ENCODE measurements around the gene RBM4B. TPM values are rescaled to one million over a fixed set of nuclear protein-coding genes. Genes with fewer than 3 reads are reported as not detected.
"Not testable (repeated sequence)": the region's sequence is repeated elsewhere in the genome, so short reads cannot be mapped to it uniquely, and the experiment has no call there.

RBM4B gene, protein sequence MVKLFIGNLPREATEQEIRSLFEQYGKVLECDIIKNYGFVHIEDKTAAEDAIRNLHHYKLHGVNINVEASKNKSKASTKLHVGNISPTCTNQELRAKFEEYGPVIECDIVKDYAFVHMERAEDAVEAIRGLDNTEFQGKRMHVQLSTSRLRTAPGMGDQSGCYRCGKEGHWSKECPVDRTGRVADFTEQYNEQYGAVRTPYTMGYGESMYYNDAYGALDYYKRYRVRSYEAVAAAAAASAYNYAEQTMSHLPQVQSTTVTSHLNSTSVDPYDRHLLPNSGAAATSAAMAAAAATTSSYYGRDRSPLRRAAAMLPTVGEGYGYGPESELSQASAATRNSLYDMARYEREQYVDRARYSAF
- 9.5 TPM for total RNA-seq
- long read RNA-seq, partial matches to known transcripts = 0 of 22 reads
- long read RNA-seq, other reads (novel, unspliced or antisense) = 15 of 22 reads

DNA sequence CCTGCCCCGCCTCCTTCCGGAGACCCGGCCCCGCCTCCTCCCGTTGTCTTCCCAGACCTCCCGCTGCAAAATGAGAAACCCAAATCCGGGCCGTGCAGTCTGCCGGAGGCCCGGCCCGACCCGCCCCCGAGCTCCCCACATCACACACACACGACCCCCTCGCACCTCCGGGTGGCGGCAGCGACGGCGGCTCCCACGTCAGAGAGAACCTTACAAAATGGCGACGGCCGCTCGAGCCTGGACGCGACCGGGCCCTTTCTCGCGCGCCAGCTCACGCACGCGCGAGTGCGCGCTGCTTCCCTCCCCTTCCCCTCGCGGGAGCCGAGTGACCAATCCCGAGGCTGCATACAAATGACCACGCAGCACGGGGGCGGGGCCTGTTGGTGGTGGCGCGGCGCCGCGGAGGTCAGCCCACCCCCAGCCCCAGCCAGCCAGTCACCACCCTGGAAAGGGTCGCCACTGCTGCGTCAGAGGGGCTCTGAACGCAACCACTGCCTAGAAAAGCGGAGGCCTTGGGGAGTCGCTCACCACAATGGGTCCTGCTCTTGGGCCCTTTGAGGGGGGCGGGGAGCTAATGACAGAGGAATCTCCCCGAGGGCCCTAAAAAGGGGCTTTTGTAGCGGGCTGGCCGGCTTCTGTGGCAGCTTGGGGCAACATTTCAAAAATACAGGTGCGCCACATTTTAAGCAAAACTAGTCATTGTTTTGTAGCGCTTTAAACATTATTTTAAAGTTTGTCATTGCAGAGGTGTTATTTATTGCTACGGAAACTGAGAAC lies at the start of gene RBM4B:
RBM4B (minus strand) TSS at position 289 of the 777 bp plus-strand sequence. CDS start 808 bp downstream, outside the sequence.
- H3K36me3 ChIP-seq = no peaks in the 10 kb centered on the region
- peak; percentile 98 for ATAC-seq
- no peaks in the 10 kb centered on the region for H3K27me3 ChIP-seq
- TF ChIP-seq, protein P1, sequence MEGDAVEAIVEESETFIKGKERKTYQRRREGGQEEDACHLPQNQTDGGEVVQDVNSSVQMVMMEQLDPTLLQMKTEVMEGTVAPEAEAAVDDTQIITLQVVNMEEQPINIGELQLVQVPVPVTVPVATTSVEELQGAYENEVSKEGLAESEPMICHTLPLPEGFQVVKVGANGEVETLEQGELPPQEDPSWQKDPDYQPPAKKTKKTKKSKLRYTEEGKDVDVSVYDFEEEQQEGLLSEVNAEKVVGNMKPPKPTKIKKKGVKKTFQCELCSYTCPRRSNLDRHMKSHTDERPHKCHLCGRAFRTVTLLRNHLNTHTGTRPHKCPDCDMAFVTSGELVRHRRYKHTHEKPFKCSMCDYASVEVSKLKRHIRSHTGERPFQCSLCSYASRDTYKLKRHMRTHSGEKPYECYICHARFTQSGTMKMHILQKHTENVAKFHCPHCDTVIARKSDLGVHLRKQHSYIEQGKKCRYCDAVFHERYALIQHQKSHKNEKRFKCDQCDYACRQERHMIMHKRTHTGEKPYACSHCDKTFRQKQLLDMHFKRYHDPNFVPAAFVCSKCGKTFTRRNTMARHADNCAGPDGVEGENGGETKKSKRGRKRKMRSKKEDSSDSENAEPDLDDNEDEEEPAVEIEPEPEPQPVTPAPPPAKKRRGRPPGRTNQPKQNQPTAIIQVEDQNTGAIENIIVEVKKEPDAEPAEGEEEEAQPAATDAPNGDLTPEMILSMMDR (IDR thresholded peaks at IDR 0.05) = no peak
- H3K4me3 ChIP-seq = peak within 1 kb of the TSS; percentile 80
- intact Hi-C loops (cut with DNase I) = loop anchor here (5.0 kb wide), 1 partner anchor 95 kb away; no protein-coding TSS in a partner anchor
- no peaks in the 10 kb centered on the region for H3K9me3 ChIP-seq
- H3K4me1 ChIP-seq = peaks cover 23% of the 10 kb centered on the region
- H3K27ac ChIP-seq = peak within 1 kb of the TSS; percentile 98
- peak; percentile 98 for DNase-seq

GRCh38 chr11:66725647-66726046 lies 48.0 kb upstream of the RBM4B start:
- Histone ChIP-seq H3K27me3 (peaks cover 22% of the 10 kb centered on the region), H3K27ac (no peak overlapping the region), H3K36me3 (no peaks in the 10 kb centered on the region), H3K4me1 (peaks cover 10% of the 10 kb centered on the region), H3K9me3 (no peaks in the 10 kb centered on the region), H3K4me3 (no peak overlapping the region)
- DNase-seq (no peak), ATAC-seq (no peak)
- intact Hi-C loops (cut with DNase I) = no loop called here
- TF ChIP-seq, protein P1 (IDR thresholded peaks at IDR 0.05) = no peak

GRCh38 chr11:66725114-66725513 lies 47.4 kb upstream of the RBM4B start:
- Histone ChIP-seq H3K4me3 (no peak overlapping the region), H3K36me3 (no peaks in the 10 kb centered on the region), H3K27ac (no peak overlapping the region), H3K9me3 (no peaks in the 10 kb centered on the region), H3K27me3 (peaks cover 21% of the 10 kb centered on the region), H3K4me1 (peaks cover 10% of the 10 kb centered on the region)
- intact Hi-C loops (cut with DNase I) = no loop called here
- no peak for ATAC-seq
- TF ChIP-seq, protein P1 (IDR thresholded peaks at IDR 0.05) = no peak
- no peak for DNase-seq

GRCh38 chr11:66724167-66724566 lies 46.5 kb upstream of the RBM4B start:
- ATAC-seq; H3K4me3 ChIP-seq; intact Hi-C loops (cut with DNase I): not testable (repeated sequence)

GRCh38 chr11:66723693-66724092 lies 46.0 kb upstream of the RBM4B start:
- no peak for DNase-seq
- Histone ChIP-seq H3K36me3 (no peaks in the 10 kb centered on the region), H3K4me3 (no peak overlapping the region), H3K27ac (no peak overlapping the region), H3K4me1 (peaks cover 8% of the 10 kb centered on the region), H3K27me3 (peaks cover 20% of the 10 kb centered on the region), H3K9me3 (no peaks in the 10 kb centered on the region)
- ATAC-seq = no peak
- TF ChIP-seq, protein P1 (IDR thresholded peaks at IDR 0.05) = no peak
- intact Hi-C loops (cut with DNase I) = no loop called here

More at GRCh38 chr11:66724167-66724566, 46.5 kb upstream of the RBM4B start:
- H3K27me3 ChIP-seq = peaks cover 20% of the 10 kb centered on the region
- H3K36me3 ChIP-seq, DNase-seq, H3K9me3 ChIP-seq, H3K27ac ChIP-seq: not testable (repeated sequence)
- H3K4me1 ChIP-seq = peaks cover 10% of the 10 kb centered on the region

Measured in upper lobe of right lung (tissue), 1 donor.